Measurements from ENCODE around the gene GPR83. TPM values are rescaled to one million over a fixed set of nuclear protein-coding genes. Genes with fewer than 3 reads are reported as not detected.
"Not testable (repeated sequence)": the region's sequence is repeated elsewhere in the genome, so short reads cannot be mapped to it uniquely, and the experiment has no call there.

The GPR83 gene
- total and polyA plus RNA-seq, 5 donors, result 0.19 to 0.89 (median 0.25) TPM

DNA sequence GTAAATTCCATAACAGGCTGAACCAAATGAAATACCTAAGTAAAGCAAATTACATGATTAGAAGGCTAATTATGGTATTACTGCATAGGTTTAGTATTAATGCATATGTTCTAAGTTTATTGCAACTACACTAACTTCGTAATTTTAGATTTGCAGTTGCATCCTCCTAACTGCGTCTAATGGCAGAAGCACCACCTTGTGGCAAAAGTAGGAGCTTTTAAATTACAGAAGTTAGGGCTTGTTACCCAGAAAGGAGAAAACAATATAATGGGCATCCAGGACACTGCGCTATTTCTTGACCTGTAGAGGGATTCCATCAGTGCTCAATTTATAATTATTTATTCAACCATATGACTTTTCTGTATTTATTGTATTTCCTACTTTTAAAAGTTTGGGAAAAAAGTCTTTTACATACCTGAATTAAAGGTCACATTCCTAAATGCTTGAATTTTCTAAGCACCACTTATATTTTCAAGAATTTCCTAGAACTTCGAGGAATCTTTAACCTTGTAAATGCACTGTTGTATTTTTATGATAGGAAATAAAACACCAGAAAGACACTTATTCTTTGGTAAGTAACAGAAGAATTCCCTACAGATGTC is 16.3 kb upstream of the GPR83 start:
- ATAC-seq (no peak), DNase-seq (no peak)
- Histone ChIP-seq H3K9me3 (ENCODE audit: control insufficient read depth, low read length) (no peaks in the 10 kb centered on the region), H3K27ac (ENCODE audit: low read length) (no peak overlapping the region), H3K27me3 (ENCODE audit: control insufficient read depth, insufficient read depth) (no peaks in the 10 kb centered on the region), H3K4me1 (ENCODE audit: control insufficient read depth, insufficient read depth, low read length) (no peaks in the 10 kb centered on the region), H3K4me3 (ENCODE audit: low read length) (no peak overlapping the region)
- intact Hi-C loops (cut with DNase I), result loop anchor here in 3 of 4 donors (10.0 kb wide), 3 partner anchors 233 to 523 kb away; no protein-coding TSS in a partner anchor
- WGBS, result 54% methylated on average over 4 of the region's 4 CpGs

DNA sequence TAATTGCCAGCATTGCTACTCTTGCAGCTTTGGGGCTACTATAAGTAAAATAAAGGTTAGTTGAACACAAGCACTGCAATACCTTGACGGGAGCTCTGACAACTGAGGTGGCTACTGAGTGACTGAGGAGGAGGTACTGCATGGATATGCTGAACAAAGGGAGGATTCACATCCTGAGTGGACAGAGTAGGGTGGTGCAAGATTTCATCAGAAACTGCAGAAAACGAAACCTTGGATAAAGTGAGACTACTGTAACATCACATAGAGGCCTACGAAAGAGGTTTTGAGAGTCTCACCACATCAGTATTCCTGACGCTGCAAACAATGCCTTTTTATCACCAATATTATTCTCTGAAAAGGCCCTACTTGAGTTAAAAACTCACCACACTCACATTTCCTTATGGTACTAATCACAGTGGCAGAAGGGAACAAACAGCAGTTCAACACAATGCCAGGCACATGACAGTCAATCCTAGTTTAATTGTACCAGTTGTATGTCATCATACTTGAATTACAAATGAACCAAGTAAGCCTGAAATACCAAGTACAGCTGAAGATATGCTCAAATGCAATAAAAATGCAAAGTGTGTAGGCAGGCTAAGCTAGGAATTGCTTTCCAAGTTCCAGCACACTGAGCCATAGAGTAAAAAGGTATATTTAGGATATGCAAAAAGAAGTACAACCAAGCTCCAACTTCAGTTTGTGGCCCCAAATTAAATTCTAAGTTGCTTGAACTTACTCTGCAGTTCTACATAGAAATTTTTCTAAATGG is 4.0 kb upstream of the GPR83 start:
- H3K27me3 ChIP-seq (ENCODE audit: control insufficient read depth, insufficient read depth), result no peaks in the 10 kb centered on the region
- intact Hi-C loops (cut with DNase I), result no loop called here
- no peak overlapping the region for H3K4me3 ChIP-seq (ENCODE audit: low read length)
- no peaks in the 10 kb centered on the region for H3K4me1 ChIP-seq (ENCODE audit: control insufficient read depth, insufficient read depth, low read length)
- no peak overlapping the region for H3K27ac ChIP-seq (ENCODE audit: low read length)
- no peak for ATAC-seq
- H3K9me3 ChIP-seq (ENCODE audit: control insufficient read depth, low read length), result no peaks in the 10 kb centered on the region
- 84% methylated on average over 4 of the region's 4 CpGs for WGBS
- DNase-seq, result no peak

GRCh38 chr11:94402355-94402754 is 1.1 kb upstream of the GPR83 start:
- no peaks in the 10 kb centered on the region for H3K4me1 ChIP-seq (ENCODE audit: control insufficient read depth, insufficient read depth, low read length)
- 35% methylated on average over 1 of the region's 1 CpG for WGBS
- no peak overlapping the region for H3K4me3 ChIP-seq (ENCODE audit: low read length)
- no peak for DNase-seq
- H3K9me3 ChIP-seq (ENCODE audit: control insufficient read depth, low read length), result no peaks in the 10 kb centered on the region
- H3K27me3 ChIP-seq (ENCODE audit: control insufficient read depth, insufficient read depth), result no peaks in the 10 kb centered on the region
- ATAC-seq, result no peak
- H3K27ac ChIP-seq (ENCODE audit: low read length), result no peak overlapping the region
- intact Hi-C loops (cut with DNase I), result no loop called here

GRCh38 chr11:94401773-94402265 is 600 bp upstream of the GPR83 start:
- H3K27me3 ChIP-seq (ENCODE audit: control insufficient read depth, insufficient read depth), result no peaks in the 10 kb centered on the region
- H3K4me3 ChIP-seq (ENCODE audit: low read length), result peak overlapping the region; percentile 44
- H3K9me3 ChIP-seq (ENCODE audit: control insufficient read depth, low read length), result no peaks in the 10 kb centered on the region
- ATAC-seq, result no peak
- DNase-seq, result no peak
- 24% methylated on average over 10 of the region's 10 CpGs for WGBS
- intact Hi-C loops (cut with DNase I), result no loop called here
- H3K27ac ChIP-seq (ENCODE audit: low read length), result no peak overlapping the region
- H3K4me1 ChIP-seq (ENCODE audit: control insufficient read depth, insufficient read depth, low read length), result no peaks in the 10 kb centered on the region

- H3K4me1 ChIP-seq (ENCODE audit: control insufficient read depth, insufficient read depth, low read length), result no peaks in the 10 kb centered on the region
- peak overlapping the region; percentile 44 for H3K4me3 ChIP-seq (ENCODE audit: low read length)
- WGBS, result 10% methylated on average over 4 of the region's 4 CpGs
- no peaks in the 10 kb centered on the region for H3K27me3 ChIP-seq (ENCODE audit: control insufficient read depth, insufficient read depth)
- no peak for DNase-seq
- H3K9me3 ChIP-seq (ENCODE audit: control insufficient read depth, low read length), result no peaks in the 10 kb centered on the region
- no peak overlapping the region for H3K27ac ChIP-seq (ENCODE audit: low read length)
- intact Hi-C loops (cut with DNase I), result no loop called here
- no peak for ATAC-seq
These were observed 771 bp downstream of the GPR83 start for GRCh38 chr11:94400457-94400838.

GRCh38 chr11:94400050-94400449 is 1.2 kb downstream of the GPR83 start:
- H3K27me3 ChIP-seq (ENCODE audit: control insufficient read depth, insufficient read depth), result no peaks in the 10 kb centered on the region
- DNase-seq, result no peak
- ATAC-seq, result no peak

DNA sequence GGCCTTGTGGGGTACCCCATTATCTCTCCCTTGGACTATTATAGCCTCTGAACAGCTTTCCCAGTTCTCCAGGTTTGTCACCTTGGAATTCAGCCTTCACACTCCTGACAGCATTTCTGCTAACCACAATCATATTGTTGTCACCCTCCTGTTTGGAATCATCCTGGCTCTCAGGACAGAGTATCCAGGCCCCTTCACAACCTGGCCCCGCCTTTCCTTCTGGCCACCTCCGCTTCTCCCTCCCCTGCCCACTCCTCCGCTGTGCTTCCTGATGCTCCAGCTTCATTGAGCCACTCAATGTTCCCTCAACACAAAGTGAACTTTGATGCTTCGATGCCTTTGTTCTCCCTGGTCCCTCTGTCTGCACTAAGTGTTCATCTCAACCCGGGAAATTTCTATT is 3.1 kb downstream of the GPR83 start:
- Histone ChIP-seq H3K4me3 (ENCODE audit: low read length) (no peak overlapping the region), H3K4me1 (ENCODE audit: control insufficient read depth, insufficient read depth, low read length) (no peaks in the 10 kb centered on the region), H3K27ac (ENCODE audit: low read length) (no peak overlapping the region), H3K9me3 (ENCODE audit: control insufficient read depth, low read length) (no peaks in the 10 kb centered on the region), H3K27me3 (ENCODE audit: control insufficient read depth, insufficient read depth) (no peaks in the 10 kb centered on the region)
- 77% methylated on average over 5 of the region's 5 CpGs for WGBS
- intact Hi-C loops (cut with DNase I), result no loop called here
- ATAC-seq (no peak), DNase-seq (no peak)

More at GRCh38 chr11:94400050-94400449, 1.2 kb downstream of the GPR83 start:
- 8% methylated on average over 4 of the region's 4 CpGs for WGBS
- Histone ChIP-seq H3K9me3 (ENCODE audit: control insufficient read depth, low read length) (no peaks in the 10 kb centered on the region), H3K4me3 (ENCODE audit: low read length) (no peak overlapping the region), H3K4me1 (ENCODE audit: control insufficient read depth, insufficient read depth, low read length) (no peaks in the 10 kb centered on the region), H3K27ac (ENCODE audit: low read length) (no peak overlapping the region)
- intact Hi-C loops (cut with DNase I), result no loop called here

- no peak overlapping the region for H3K27ac ChIP-seq (ENCODE audit: low read length)
- ATAC-seq (no peak), DNase-seq (no peak)
- no peaks in the 10 kb centered on the region for H3K9me3 ChIP-seq (ENCODE audit: control insufficient read depth, low read length)
- no peaks in the 10 kb centered on the region for H3K4me1 ChIP-seq (ENCODE audit: control insufficient read depth, insufficient read depth, low read length)
- H3K4me3 ChIP-seq (ENCODE audit: low read length), result no peak overlapping the region
- no peaks in the 10 kb centered on the region for H3K27me3 ChIP-seq (ENCODE audit: control insufficient read depth, insufficient read depth)
- 89% methylated on average over 5 of the region's 5 CpGs for WGBS
- intact Hi-C loops (cut with DNase I), result no loop called here
These were observed 4.9 kb downstream of the GPR83 start for GRCh38 chr11:94396282-94396681.

- ATAC-seq; H3K27ac ChIP-seq (ENCODE audit: low read length); H3K27me3 ChIP-seq (ENCODE audit: control insufficient read depth, insufficient read depth); intact Hi-C loops (cut with DNase I); H3K4me1 ChIP-seq (ENCODE audit: control insufficient read depth, insufficient read depth, low read length); H3K4me3 ChIP-seq (ENCODE audit: low read length); DNase-seq; H3K9me3 ChIP-seq (ENCODE audit: control insufficient read depth, low read length): not testable (repeated sequence)
- 81% methylated on average over 4 of the region's 4 CpGs for WGBS
These were observed 9.3 kb downstream of the GPR83 start for GRCh38 chr11:94391937-94392336.

DNA sequence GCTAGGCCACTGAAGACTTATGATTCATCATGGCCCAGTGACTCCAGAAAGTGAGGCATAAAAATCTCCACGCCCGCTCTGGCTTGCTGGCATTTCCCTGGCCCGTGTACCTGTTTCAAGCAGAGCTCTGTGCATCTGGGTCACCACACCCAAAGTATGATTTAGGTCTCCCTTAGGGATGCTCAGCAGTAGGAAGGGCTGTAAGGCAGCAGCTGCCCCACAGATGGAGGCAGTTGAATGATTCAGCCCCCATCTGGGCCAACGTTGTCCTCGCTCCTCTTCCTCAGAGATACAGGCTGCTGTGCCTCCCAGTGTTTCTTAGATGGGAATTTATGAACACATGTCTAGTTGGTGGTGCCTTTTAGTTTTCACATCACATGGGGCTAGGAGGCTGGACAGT is 21.6 kb downstream of the GPR83 start:
- Histone ChIP-seq H3K4me3 (ENCODE audit: low read length) (no peak overlapping the region), H3K27me3 (ENCODE audit: control insufficient read depth, insufficient read depth) (no peaks in the 10 kb centered on the region), H3K27ac (ENCODE audit: low read length) (no peak overlapping the region), H3K9me3 (ENCODE audit: control insufficient read depth, low read length) (no peaks in the 10 kb centered on the region), H3K4me1 (ENCODE audit: control insufficient read depth, insufficient read depth, low read length) (no peaks in the 10 kb centered on the region)
- WGBS, result 83% methylated on average over 5 of the region's 5 CpGs
- DNase-seq (no peak), ATAC-seq (no peak)
- intact Hi-C loops (cut with DNase I), result no loop called here

- Histone ChIP-seq H3K27me3 (ENCODE audit: control insufficient read depth, insufficient read depth) (no peaks in the 10 kb centered on the region), H3K27ac (ENCODE audit: low read length) (no peak overlapping the region), H3K4me3 (ENCODE audit: low read length) (no peak overlapping the region), H3K9me3 (ENCODE audit: control insufficient read depth, low read length) (no peaks in the 10 kb centered on the region), H3K4me1 (ENCODE audit: control insufficient read depth, insufficient read depth, low read length) (no peaks in the 10 kb centered on the region)
- no peak for ATAC-seq
- intact Hi-C loops (cut with DNase I), result no loop called here
- no peak for DNase-seq
- 87% methylated on average over 1 of the region's 1 CpG for WGBS
These were observed 24.4 kb downstream of the GPR83 start for GRCh38 chr11:94376841-94377240.
